NCI-H1105 (cell line): ENCODE results near the gene TMEM208.

Experiments used
- DNase-seq: peaks from one replicate; lab custom pipeline; 2025; lab: John Stamatoyannopoulos, UW

The TMEM208 gene

DNA sequence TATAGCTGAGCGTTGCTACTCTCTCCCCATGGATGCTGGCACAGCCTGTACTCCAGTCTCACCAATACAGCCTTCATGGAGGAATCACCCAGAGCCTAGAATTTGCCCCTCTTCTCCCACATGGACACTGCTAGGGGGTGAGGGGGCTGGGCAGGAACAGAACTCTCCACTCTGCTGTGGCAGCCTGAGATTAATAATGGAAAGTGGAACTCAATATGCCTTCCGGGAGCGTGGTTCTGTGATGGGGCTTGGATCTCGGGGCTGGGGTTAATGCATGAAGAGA, 23.1 kb downstream of the TMEM208 start:
- no peak for DNase-seq

DNA sequence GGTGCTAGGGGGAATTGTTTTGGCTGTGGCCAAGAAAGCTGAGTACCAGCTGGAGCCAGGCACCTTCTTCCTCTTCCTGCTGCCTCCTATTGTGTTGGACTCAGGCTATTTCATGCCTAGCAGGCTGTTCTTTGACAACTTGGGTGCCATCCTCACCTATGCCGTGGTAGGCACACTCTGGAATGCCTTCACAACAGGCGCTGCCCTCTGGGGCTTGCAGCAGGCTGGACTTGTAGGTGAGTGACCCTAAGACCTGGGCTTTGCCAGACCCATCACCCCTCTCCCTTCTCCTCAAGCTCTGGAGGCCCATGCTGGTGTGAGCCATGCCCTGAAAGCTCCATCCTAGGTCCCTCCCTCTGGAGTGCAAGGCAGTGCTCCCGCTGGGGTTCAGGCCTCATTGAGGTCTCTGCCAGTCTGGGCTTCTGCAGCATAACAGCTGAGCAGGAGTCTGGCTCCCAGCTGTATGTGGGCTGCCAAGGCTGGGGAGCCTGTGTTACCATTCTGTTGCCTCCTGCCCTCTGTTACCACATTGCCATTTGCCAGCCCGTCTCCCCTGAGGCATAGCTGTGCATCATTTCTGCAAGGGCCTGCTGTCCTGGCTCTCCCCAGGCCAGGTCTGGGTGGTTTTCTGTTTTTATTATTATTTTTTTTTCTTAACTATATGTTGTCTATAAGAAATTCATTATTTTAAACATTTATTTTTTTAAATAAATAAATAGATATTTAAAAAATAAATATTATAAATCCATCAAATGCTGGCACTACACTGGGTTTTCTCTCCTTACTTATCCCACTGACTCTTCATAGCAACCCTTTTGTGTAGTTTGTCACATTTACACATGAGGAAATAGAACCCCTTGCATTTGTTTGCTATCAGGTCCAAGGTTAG, 25.9 kb downstream of the TMEM208 start:
- no peak for DNase-seq

DNA sequence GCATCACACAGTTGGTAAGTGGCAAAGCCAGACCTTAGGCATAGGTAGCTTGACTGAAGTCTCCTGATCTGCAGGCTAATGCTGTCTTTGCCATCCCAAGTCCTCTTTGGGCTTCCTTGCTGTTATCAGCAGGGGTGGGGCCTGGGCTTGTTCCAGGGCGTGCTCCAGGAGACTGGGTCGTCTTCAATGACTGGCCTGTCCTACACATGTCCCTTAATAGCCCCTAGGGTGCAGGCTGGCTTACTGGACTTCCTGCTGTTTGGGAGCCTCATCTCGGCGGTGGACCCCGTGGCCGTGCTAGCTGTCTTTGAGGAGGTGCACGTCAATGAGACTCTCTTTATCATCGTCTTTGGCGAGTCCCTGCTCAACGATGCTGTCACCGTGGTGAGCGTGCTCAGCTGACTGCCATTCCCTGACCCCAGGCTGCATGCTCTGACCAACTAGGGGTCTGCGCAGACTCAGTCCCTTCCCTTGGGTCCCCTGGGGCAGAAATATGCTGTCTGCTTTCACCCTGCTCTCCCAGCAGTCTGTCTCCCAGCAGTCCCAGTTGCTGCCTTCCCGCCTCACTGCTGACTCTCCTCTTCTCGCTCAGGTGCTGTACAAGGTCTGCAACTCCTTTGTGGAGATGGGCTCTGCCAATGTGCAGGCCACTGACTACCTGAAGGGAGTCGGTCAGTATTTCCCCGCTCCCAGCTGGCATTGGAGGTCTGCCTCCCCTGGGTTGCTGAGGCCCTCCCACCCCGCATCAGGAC, 28.0 kb downstream of the TMEM208 start:
- DNase-seq: no peak

- DNase-seq: no peak
These were observed 28.8 kb downstream of the TMEM208 start for GRCh38 chr16:67255553-67256221.

- DNase-seq: no peak
These were observed 29.8 kb downstream of the TMEM208 start for GRCh38 chr16:67256701-67257230.

GRCh38 chr16:67257486-67258160, 30.7 kb downstream of the TMEM208 start:
- DNase-seq: no peak

DNA sequence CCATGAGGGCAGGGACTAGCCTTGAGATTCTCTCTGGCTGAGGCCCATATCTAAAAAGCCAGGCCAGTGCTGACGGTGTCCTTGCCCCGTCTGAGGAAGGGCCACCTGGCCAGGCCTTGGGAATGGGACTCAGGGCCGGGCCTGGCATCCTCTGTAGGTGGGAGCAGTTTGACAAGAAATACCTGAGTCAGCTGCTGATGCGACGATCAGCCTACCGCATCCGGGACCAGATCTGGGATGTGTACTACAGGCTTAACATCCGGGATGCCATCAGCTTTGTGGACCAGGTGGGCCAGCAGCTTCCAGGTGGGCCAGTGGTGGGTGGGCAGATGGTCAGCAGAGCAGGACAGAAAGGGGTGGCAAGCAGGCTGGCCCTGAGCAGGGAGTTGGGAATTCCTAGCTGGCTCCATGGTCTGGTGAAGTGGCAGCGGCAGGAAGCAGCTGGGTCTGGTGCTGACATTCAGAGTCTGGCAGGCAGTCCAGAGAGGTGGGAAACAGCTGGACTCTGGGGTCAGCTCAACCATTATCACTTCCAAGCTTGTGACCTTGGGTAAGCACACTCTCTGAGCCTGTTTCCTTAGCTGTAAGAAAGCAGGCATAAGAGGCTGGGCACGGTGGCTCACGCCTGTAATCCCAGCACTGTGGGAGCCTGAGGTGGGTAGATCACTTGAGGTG, 31.4 kb downstream of the TMEM208 start:
- DNase-seq: no peak

GRCh38 chr16:67259705-67260104, 32.8 kb downstream of the TMEM208 start:
- no peak for DNase-seq

- no peak for DNase-seq
These were observed 33.6 kb downstream of the TMEM208 start for GRCh38 chr16:67260426-67261063.

DNA sequence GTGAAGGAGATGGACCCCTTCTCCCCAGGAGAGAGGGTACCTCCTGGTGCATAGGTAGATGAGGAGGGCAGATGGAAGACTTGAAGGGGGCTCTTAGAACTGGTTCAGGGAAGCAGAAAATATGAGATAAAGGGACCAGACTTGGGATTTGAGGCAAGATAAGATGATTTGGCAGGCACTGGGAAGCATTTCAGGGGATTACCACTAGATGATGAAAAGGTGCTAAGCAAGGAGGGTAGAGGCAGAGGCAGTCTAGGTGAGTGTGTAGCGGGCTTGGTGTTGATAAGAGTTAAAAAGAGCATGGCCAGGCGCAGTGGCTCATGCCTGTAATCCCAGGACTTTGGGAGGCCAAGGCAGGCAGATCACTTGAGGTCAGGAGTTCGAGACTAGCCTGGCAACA, 36.3 kb downstream of the TMEM208 start:
- DNase-seq: no peak

- no peak for DNase-seq
These were observed 37.3 kb downstream of the TMEM208 start for GRCh38 chr16:67264277-67264676.

GRCh38 chr16:67264866-67265265, 37.9 kb downstream of the TMEM208 start:
- no peak for DNase-seq

DNA sequence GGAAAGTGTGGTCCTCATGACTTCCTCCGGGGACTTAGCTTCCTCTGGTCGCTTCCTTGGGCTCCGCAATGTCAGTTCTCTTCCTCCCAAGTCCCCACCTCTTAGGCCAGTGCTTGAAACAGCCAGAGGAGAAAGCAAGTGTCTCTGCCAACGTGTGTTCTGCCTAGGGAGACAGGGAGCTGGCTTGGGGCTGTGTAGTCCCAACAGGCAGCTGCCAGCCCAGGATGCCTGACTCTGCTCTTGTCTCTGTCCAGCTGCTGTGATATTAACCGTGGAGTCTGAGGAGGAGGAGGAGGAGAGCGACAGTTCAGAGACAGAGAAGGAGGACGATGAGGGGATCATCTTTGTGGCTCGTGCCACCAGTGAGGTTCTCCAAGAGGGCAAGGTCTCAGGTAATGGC, 38.9 kb downstream of the TMEM208 start:
- DNase-seq: no peak

GRCh38 chr16:67268136-67268579, 41.2 kb downstream of the TMEM208 start:
- no peak for DNase-seq

- DNase-seq: no peak
These were observed 42.8 kb downstream of the TMEM208 start for GRCh38 chr16:67269766-67270165.

- DNase-seq: no peak
These were observed 44.0 kb downstream of the TMEM208 start for GRCh38 chr16:67270931-67271338.

DNA sequence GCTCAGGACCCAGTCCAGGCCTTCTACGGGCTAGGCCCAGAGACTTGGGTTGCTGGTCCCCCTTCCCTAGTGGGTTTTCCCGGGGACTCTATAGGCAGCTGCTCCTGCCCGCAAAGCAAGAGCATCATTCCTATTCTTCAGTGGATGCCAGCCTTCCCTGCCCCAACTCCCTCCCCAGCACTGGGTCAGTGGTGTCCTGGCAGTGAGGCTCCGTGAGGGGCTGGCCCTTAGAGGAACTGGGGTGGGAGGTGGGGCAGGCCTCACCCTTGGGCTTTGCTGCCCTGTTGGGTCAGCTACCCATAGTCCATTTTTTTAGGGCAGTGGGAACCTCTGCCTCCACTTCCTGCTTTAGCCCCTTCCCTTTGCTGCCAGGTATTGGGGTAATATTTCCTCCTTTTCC, 44.5 kb downstream of the TMEM208 start:
- no peak for DNase-seq

DNA sequence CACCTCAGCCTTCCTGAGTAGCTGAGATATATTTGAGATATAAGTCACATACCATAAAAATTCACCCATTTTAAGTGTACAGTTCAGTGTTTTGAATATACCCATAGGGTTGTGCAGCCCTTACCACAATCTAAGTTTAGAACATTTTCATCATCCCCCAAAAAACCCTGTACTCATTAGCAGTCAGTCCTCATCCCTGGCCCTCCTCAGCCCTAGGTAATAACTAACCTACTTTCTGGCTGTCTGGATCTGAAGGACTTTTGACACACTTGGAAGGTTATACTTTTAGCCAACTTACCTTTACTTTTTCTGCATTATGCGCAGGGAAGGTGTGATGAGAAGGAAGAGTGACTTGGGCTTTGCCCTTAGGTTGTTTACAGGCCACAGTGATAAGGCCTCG, 48.4 kb downstream of the TMEM208 start:
- no peak for DNase-seq

DNA sequence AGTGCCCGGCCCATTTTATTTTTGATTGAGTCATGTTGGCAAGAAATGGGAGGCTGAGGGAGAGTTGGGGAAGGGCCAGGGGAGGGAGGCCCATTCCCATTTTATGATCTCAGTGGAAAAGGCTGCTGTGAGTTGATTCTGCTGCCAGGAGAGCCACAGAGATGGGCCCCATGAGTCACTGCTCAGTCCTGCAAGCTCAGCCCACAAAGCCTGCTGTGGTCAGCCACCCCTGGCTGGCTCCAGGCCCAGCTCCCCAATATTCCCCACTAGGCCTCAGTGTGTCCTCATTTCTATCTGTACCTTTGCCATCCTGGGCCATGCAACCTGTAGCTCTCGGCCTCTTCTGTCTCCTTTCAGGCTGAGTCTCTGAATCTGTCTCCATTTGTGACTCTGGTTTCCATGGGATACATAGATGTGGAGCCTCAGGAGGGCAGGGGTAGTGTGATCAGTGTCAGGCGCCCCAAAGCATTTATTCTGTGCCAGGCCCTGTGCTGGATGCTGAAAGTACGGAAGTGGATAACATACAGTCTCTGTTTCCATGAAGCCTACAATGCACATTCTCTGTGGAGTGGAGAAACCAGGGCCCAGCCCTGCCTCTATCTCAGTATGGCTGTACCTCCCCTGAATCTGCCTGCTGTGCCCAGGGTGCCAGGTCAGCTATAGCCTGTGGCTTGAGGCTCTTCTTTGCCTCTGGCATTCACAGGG, 50.5 kb downstream of the TMEM208 start:
- no peak for DNase-seq
